Endothelial cell of umbilical vein (primary cell): Measurements from ENCODE around the gene DLG5. TPM values are rescaled to one million over a fixed set of nuclear protein-coding genes. Genes with fewer than 3 reads are reported as not detected.

Experiments used
- BruUV-seq: library from RNA; stranded (reverse); fragments of 400-500 nt; replicated peaks from 2 replicates; lab custom pipeline; 2021; lab: Mats Ljungman, UMichigan
- CTCF ChIA-PET: fragments of 300-600, 350-600 bp; sonication (Branson Sonifier 250); formaldehyde crosslinking; loops from one replicate; lab custom pipeline; 2021; ENCODE audit warnings: antibody characterized with exemption, inconsistent platforms; lab: Charles Lee
- POLR2A ChIA-PET: fragments of 300-600, 350-600 bp; sonication (Branson Sonifier 250); formaldehyde crosslinking; loops from one replicate; lab custom pipeline; 2021; ENCODE audit warnings: antibody characterized with exemption, inconsistent platforms; lab: Charles Lee
- DNase-seq: peaks from one replicate; pipeline ENCODE4 v3.0.0-alpha.2; 2011; ENCODE audit warnings: low read depth, low spot score
- FAIRE-seq: peaks from 2 replicates; lab custom pipeline; 2011; peaks lifted over from hg19 to GRCh38; lab: Jason Lieb, UNC
- H2AFZ ChIP-seq: 2 replicates; pipeline ENCODE4 v1.6.0; 2012; ENCODE audit warnings: low read depth, low read length, control low read depth, inconsistent platforms
- H3K27ac ChIP-seq: 2 replicates; pipeline ENCODE4 v1.5.1; 2011; ENCODE audit warnings: low read depth, mild to moderate bottlenecking, control low read depth, low read length, moderate library complexity; ENCODE audit not compliant: insufficient read depth
- H3K27me3 ChIP-seq, 2 experiments: 2 replicates each; pipeline versions ENCODE4 v1.6.0 to v1.6.1; 2011; ENCODE audit warnings: low read length in 2 of 2, mixed read lengths in 1 of 2; ENCODE audit not compliant: control insufficient read depth in 2 of 2, insufficient read depth in 2 of 2
- H3K36me3 ChIP-seq, 2 experiments: 2 replicates in 1 of 2; 3 replicates in 1 of 2; pipeline ENCODE4 v1.5.1; 2011; ENCODE audit warnings: low read length in 2 of 2, mild to moderate bottlenecking in 1 of 2, moderate library complexity in 1 of 2; ENCODE audit not compliant: control insufficient read depth in 2 of 2, insufficient read depth in 2 of 2; ENCODE audit errors: extremely low read depth in 1 of 2
- H3K4me1 ChIP-seq: 3 replicates; pipeline ENCODE4 v1.5.1; 2011; ENCODE audit warnings: mild to moderate bottlenecking, low read length; ENCODE audit not compliant: control insufficient read depth, insufficient read depth; ENCODE audit errors: extremely low read depth
- H3K4me2 ChIP-seq: 2 replicates; pipeline ENCODE4 v1.6.1; 2011; ENCODE audit warnings: low read length, control low read depth, mixed read lengths; ENCODE audit not compliant: insufficient read depth
- H3K4me3 ChIP-seq, 3 experiments: fragments of 200-600 bp in 1 of 3; sonication (generic), shearing (Covaris generic) in 1 of 3; replicated peaks in 1 of 3; 2 replicates each; pipeline ENCODE4 v1.5.1; 2011 to 2016; ENCODE audit warnings: control low read depth in 3 of 3, low read length in 3 of 3, mild to moderate bottlenecking in 2 of 3, inconsistent platforms in 1 of 3, low read depth in 1 of 3, moderate library complexity in 1 of 3; ENCODE audit not compliant: insufficient read depth in 1 of 3
- H3K79me2 ChIP-seq: 2 replicates; pipeline ENCODE4 v1.6.0; 2012; ENCODE audit warnings: low read length, inconsistent platforms; ENCODE audit not compliant: control insufficient read depth, insufficient read depth
- H3K9ac ChIP-seq: replicated peaks from 2 replicates; pipeline ENCODE3; 2011; ENCODE audit warnings: low read length, control low read depth; ENCODE audit not compliant: insufficient read depth; ENCODE audit errors: extremely low read depth
- H3K9me1 ChIP-seq: replicated peaks from 3 replicates; pipeline ENCODE4 v1.6.0; 2011; ENCODE audit warnings: mild to moderate bottlenecking, low read length; ENCODE audit not compliant: control insufficient read depth, insufficient read depth; ENCODE audit errors: extremely low read depth
- H3K9me3 ChIP-seq: replicated peaks from 2 replicates; pipeline ENCODE4 v1.5.1; 2012; ENCODE audit warnings: low read length, inconsistent platforms; ENCODE audit not compliant: control insufficient read depth, insufficient read depth
- H4K20me1 ChIP-seq: replicated peaks from 2 replicates; pipeline ENCODE3; 2011; ENCODE audit warnings: mild to moderate bottlenecking, low read length; ENCODE audit not compliant: control insufficient read depth, insufficient read depth; ENCODE audit errors: extremely low read depth
- CTCF ChIP-seq, 2 donors: IDR thresholded peaks; 1 replicate in 1 of 2; 2 replicates in 1 of 2; pipeline ENCODE4 v1.5.1; 2011; ENCODE audit warnings: low read length in 2 of 2, mild to moderate bottlenecking in 2 of 2, moderate library complexity in 2 of 2, control low read depth in 1 of 2, inconsistent platforms in 1 of 2, low read depth in 1 of 2; ENCODE audit not compliant: insufficient read depth in 1 of 2; ENCODE audit errors: extremely low read depth in 1 of 2
- EZH2 ChIP-seq: IDR thresholded peaks from 2 replicates; pipeline ENCODE4 v1.6.1; 2012; ENCODE audit warnings: borderline replicate concordance, low read depth, mild to moderate bottlenecking, moderate library complexity, low read length, inconsistent platforms; ENCODE audit not compliant: severe bottlenecking
- GATA2 ChIP-seq: IDR thresholded peaks from 2 replicates; pipeline ENCODE4 v1.7.0; 2011; ENCODE audit warnings: low read depth, mild to moderate bottlenecking, moderate library complexity, mixed read lengths, low read length; ENCODE audit not compliant: insufficient read length, insufficient read depth
- MAX ChIP-seq: IDR thresholded peaks from 2 replicates; pipeline ENCODE4 v1.6.1; 2011; ENCODE audit not compliant: insufficient read depth, insufficient read length
- MYC ChIP-seq: IDR thresholded peaks from one replicate; pipeline ENCODE4 v1.6.1; 2011; ENCODE audit warnings: mild to moderate bottlenecking, low read depth, low read length
- POLR2A ChIP-seq: IDR thresholded peaks from 2 replicates; pipeline ENCODE4 v1.6.1; 2012; ENCODE audit warnings: low read depth, mild to moderate bottlenecking, control low read depth, low read length
- POLR2AphosphoS5 ChIP-seq: IDR thresholded peaks from 2 replicates; pipeline ENCODE4 v1.6.1; 2012; ENCODE audit warnings: low read depth, mild to moderate bottlenecking, control low read depth, low read length, moderate library complexity; ENCODE audit not compliant: insufficient read depth
- dilution Hi-C: fragments of 300-500 bp; cut with MboI; formaldehyde crosslinking; loops from one replicate; pipeline ENCODE4 v1.15.0; 2019; ENCODE audit warnings: low sequenced_read_pairs; ENCODE audit not compliant: extremely low pct_ligation_motif_present
- intact Hi-C: fragments of 100-400 bp; cut with micrococcal nuclease; formaldehyde crosslinking; loops from one replicate; pipeline ENCODE4 v1.10.0; 2022
- polyA plus RNA-seq, 4 experiments: library from polyadenylated mRNA; depleted of rRNA in 3 of 4; stranded (reverse) in 3 of 4; unstranded in 1 of 4; fragments of >200 nt; gene quantifications; 2 replicates each; pipeline versions ENCODE4 v1.2.1 to v1.2.3, GENCODE V29; 2011 to 2012; ENCODE audit warnings: missing spikeins in 1 of 4
- total RNA-seq: library from RNA; stranded (reverse); gene quantifications from 2 replicates; pipeline ENCODE4 v1.2.3, GENCODE V29; 2021

The DLG5 gene
- total and polyA plus RNA-seq, 2 donors (not counting 3 experiments of a cell fraction or from before 2014, with no cell fraction given) = 12.3 to 24.9 TPM

- ChIA-PET CTCF (interaction anchor here (1.2 to 1.9 kb wide), 2 partner anchors 18 to 33 kb away, joined by 3 to 4 read pairs; no protein-coding TSS in a partner anchor), POLR2A (interaction anchor here (0.5 kb wide), 1 partner anchor 13 kb away, joined by 5 read pairs; no protein-coding TSS in a partner anchor)
- no peaks in the 10 kb centered on the region for H3K9me3 ChIP-seq
- H2AFZ ChIP-seq = no peak overlapping the region
- FAIRE-seq (no peak), DNase-seq (no peak)
- no peak overlapping the region for H3K4me3 ChIP-seq
- intact Hi-C loops (no loop called here), dilution Hi-C loops (no loop called here)
- BruUV-seq = no TSS peak
- no peaks in the 10 kb centered on the region for H3K9me1 ChIP-seq
- H3K9ac ChIP-seq = no peak overlapping the region
- no peak overlapping the region for H3K4me2 ChIP-seq
- H3K4me1 ChIP-seq = peaks cover 12% of the 10 kb centered on the region
- no peak overlapping the region for H3K27ac ChIP-seq
- peaks cover 32% of the 10 kb centered on the region for H3K79me2 ChIP-seq
- no peaks in the 10 kb centered on the region for H3K36me3 ChIP-seq
- no peaks in the 10 kb centered on the region for H4K20me1 ChIP-seq
- TF ChIP-seq POLR2AphosphoS5 (no peak), MAX (no peak), MYC (no peak), EZH2 (no peak), CTCF (IDR thresholded peaks at IDR 0.05; ENCODE audit: extremely low read depth in 1 of 2, insufficient read depth in 1 of 2, low read depth in 1 of 2, low read length in 2 of 2) (no peak), GATA2 (no peak), POLR2A (no peak)
- H3K27me3 ChIP-seq = no peaks in the 10 kb centered on the region
These were observed 5.2 kb downstream of the DLG5 start for GRCh38 chr10:77921395-77921794.
